HepG2 (cell line): Measurements from ENCODE around the gene DDRGK1. TPM values are rescaled to one million over a fixed set of nuclear protein-coding genes. Genes with fewer than 3 reads are reported as not detected.
A peak's percentile ranks its signal among the peaks of the same experiment; 100 is the strongest.

Experiments used
- HMGXB4 ChIP-seq, 2 experiments: sonication (generic) in 1 of 2; formaldehyde crosslinking in 1 of 2; IDR thresholded peaks; 2 replicates each; pipeline versions ENCODE4 v1.4.0 to v1.6.1; 2018 to 2020; ENCODE audit warnings: missing genetic modification reagents in 2 of 2, borderline replicate concordance in 1 of 2, low read depth in 1 of 2, mild to moderate bottlenecking in 1 of 2, missing biosample characterization in 1 of 2
- HNRNPL ChIP-seq: fragments of 200-400 bp; formaldehyde crosslinking; IDR thresholded peaks from 2 replicates; pipeline ENCODE4 v1.6.1; 2017; ENCODE audit warnings: mild to moderate bottlenecking, low read depth, low read length
- KDM2A ChIP-seq: sonication (generic); formaldehyde crosslinking; IDR thresholded peaks from 2 replicates; pipeline ENCODE4 v1.4.0; 2020; ENCODE audit warnings: low read depth, missing genetic modification reagents, borderline replicate concordance
- MIER3 ChIP-seq: IDR thresholded peaks from 2 replicates; pipeline ENCODE4 v1.6.1; 2016; ENCODE audit warnings: missing compliant biosample characterization, borderline replicate concordance
- MYC ChIP-seq: sonication (generic); formaldehyde crosslinking; IDR thresholded peaks from 2 replicates; pipeline ENCODE4 v1.9.0; 2021; ENCODE audit warnings: missing genetic modification reagents, borderline replicate concordance
- NRL ChIP-seq: sonication (generic); formaldehyde crosslinking; IDR thresholded peaks from 2 replicates; pipeline ENCODE4 v1.5.0; 2020; ENCODE audit warnings: missing genetic modification reagents, mild to moderate bottlenecking, moderate library complexity, borderline replicate concordance
- RNF2 ChIP-seq: fragments of 450-650 bp; conservative IDR thresholded peaks from 2 replicates; pipeline ENCODE4 v1.6.1; 2016; ENCODE audit warnings: low read depth
- SALL2 ChIP-seq: sonication (generic); formaldehyde crosslinking; IDR thresholded peaks from 2 replicates; pipeline ENCODE4 v1.8.1; 2023; ENCODE audit warnings: mild to moderate bottlenecking, missing genetic modification reagents, inconsistent platforms
- TFAP4 ChIP-seq: sonication (generic); IDR thresholded peaks from 2 replicates; pipeline ENCODE4 v1.6.1; 2016; ENCODE audit warnings: low read depth, borderline replicate concordance
- THYN1 ChIP-seq: sonication (generic); formaldehyde crosslinking; IDR thresholded peaks from 2 replicates; pipeline ENCODE4 v1.8.1; 2023; ENCODE audit warnings: low read depth, mild to moderate bottlenecking, moderate library complexity, missing genetic modification reagents, borderline replicate concordance
- ZFP36L1 ChIP-seq: sonication (generic); formaldehyde crosslinking; IDR thresholded peaks from 2 replicates; pipeline ENCODE4 v1.8.0; 2022; ENCODE audit warnings: mild to moderate bottlenecking, missing genetic modification reagents, moderate library complexity
- ZFP36L2 ChIP-seq: sonication (generic); formaldehyde crosslinking; IDR thresholded peaks from 2 replicates; pipeline ENCODE4 v1.4.0; 2020; ENCODE audit warnings: missing genetic modification reagents
- ZNF597 ChIP-seq: sonication (generic); formaldehyde crosslinking; IDR thresholded peaks from 2 replicates; pipeline ENCODE4 v1.5.0; 2020; ENCODE audit warnings: missing genetic modification reagents
- ZNF687 ChIP-seq: sonication (generic); formaldehyde crosslinking; IDR thresholded peaks from 2 replicates; pipeline ENCODE4 v1.5.1; 2020; ENCODE audit warnings: mild to moderate bottlenecking, missing genetic modification reagents, moderate library complexity
- ZNF766 ChIP-seq: sonication (generic); formaldehyde crosslinking; IDR thresholded peaks from 2 replicates; pipeline ENCODE4 v1.5.0; 2020; ENCODE audit warnings: missing genetic modification reagents, borderline replicate concordance
- ZNF790 ChIP-seq: sonication (generic); formaldehyde crosslinking; IDR thresholded peaks from 2 replicates; pipeline ENCODE4 v1.8.0; 2022; ENCODE audit warnings: missing genetic modification reagents, mild to moderate bottlenecking, borderline replicate concordance
- ZNF816 ChIP-seq: sonication (generic); formaldehyde crosslinking; IDR thresholded peaks from 2 replicates; pipeline ENCODE4 v1.8.0; 2022; ENCODE audit warnings: missing genetic modification reagents, mild to moderate bottlenecking, borderline replicate concordance
- ZSCAN20 ChIP-seq: sonication (generic); formaldehyde crosslinking; IDR thresholded peaks from 2 replicates; pipeline ENCODE4 v1.4.0; 2020; ENCODE audit warnings: missing genetic modification reagents, mild to moderate bottlenecking, borderline replicate concordance
- ZSCAN9 ChIP-seq: IDR thresholded peaks from 2 replicates; pipeline ENCODE4 v1.6.1; 2016; ENCODE audit warnings: borderline replicate concordance
- polyA plus RNA-seq, 8 experiments: library from polyadenylated mRNA; depleted of rRNA in 3 of 8; stranded (reverse) in 7 of 8; unstranded in 1 of 8; fragments of >200 nt; fragmentation: Illumina TruSeq in 4 of 8; extraction: Trizol in 4 of 8; gene quantifications; 2 replicates each; pipeline versions ENCODE4 v1.2.1 to v1.2.3, GENCODE V29; 2011 to 2016; ENCODE audit warnings: low read depth in 4 of 8, missing spikeins in 1 of 8, mixed read lengths in 1 of 8; ENCODE audit not compliant: insufficient read depth in 1 of 8
- total RNA-seq, 5 experiments: library from RNA; depleted of rRNA; stranded (reverse); fragments of >200 nt; fragmentation: Illumina TruSeq; extraction: Trizol; gene quantifications; 2 replicates each; pipeline ENCODE4 v1.2.3, GENCODE V29; 2016; ENCODE audit warnings: low read depth in 1 of 5

Gene DDRGK1
- total and polyA plus RNA-seq, 2 of the 13 experiments (the other 11 are each of a cell fraction or from before 2014, with no cell fraction given) = 96.7 to 149 TPM

- TF ChIP-seq TFAP4 (peak; percentile 46; the same call in 1 of the 2 replicates), ZFP36L2 (no peak), ZNF790 (CRISPR knock-in tag) (peak; percentile 67; the same call in 1 of the 2 replicates), ZNF766 (0 out of 2 replicates have a peak, but pooled peaks have one; percentile 23), HNRNPL (no peak), ZSCAN20 (CRISPR knock-in tag) (no peak), ZNF687 (peak; percentile 90), ZNF597 (CRISPR knock-in tag) (no peak), ZSCAN9 (CRISPR knock-in tag) (no peak), MYC (CRISPR knock-in tag) (peak; percentile 68), NRL (CRISPR knock-in tag) (peak; percentile 78; the same call in 1 of the 2 replicates), ZFP36L1 (CRISPR knock-in tag) (peak; percentile 58; the same call in 1 of the 2 replicates), HMGXB4 (CRISPR knock-in tag; IDR thresholded peaks at IDR 0.05; ENCODE audit: borderline replicate concordance in 1 of 2, low read depth in 1 of 2) (0 out of 4 replicates have a peak, but pooled peaks of 1 of the 2 experiments have one; percentile 22), ZNF816 (CRISPR knock-in tag) (no peak), MIER3 (CRISPR knock-in tag) (no peak), KDM2A (peak; percentile 96), THYN1 (CRISPR knock-in tag) (no peak), SALL2 (peak; percentile 72; the same call in 1 of the 2 replicates), RNF2 (no peak)
These were observed 43.9 kb upstream of the DDRGK1 start (continued) for GRCh38 chr20:3248167-3248992.
